ENCODE results near the gene BPIFB1. TPM values are rescaled to one million over a fixed set of nuclear protein-coding genes. Genes with fewer than 3 reads are reported as not detected.

The BPIFB1 gene
- total RNA-seq, 1 donor = not detected

GRCh38 chr20:33255005-33255404, 28.0 kb upstream of the BPIFB1 start:
- H3K4me3 ChIP-seq (ENCODE audit: low read length) = no peak overlapping the region
- no peaks in the 10 kb centered on the region for H3K9me3 ChIP-seq (ENCODE audit: low read depth, low read length)
- no peaks in the 10 kb centered on the region for H3K4me1 ChIP-seq (ENCODE audit: insufficient read depth, low read length)
- no peaks in the 10 kb centered on the region for H3K27me3 ChIP-seq (ENCODE audit: insufficient read depth, low read length)

GRCh38 chr20:33257237-33257636, 25.8 kb upstream of the BPIFB1 start:
- H3K4me1 ChIP-seq (ENCODE audit: insufficient read depth, low read length) = peaks cover 7% of the 10 kb centered on the region
- no peaks in the 10 kb centered on the region for H3K27me3 ChIP-seq (ENCODE audit: insufficient read depth, low read length)
- H3K4me3 ChIP-seq (ENCODE audit: low read length) = no peak overlapping the region
- H3K9me3 ChIP-seq (ENCODE audit: low read depth, low read length) = no peaks in the 10 kb centered on the region

- H3K4me1 ChIP-seq (ENCODE audit: insufficient read depth, low read length) = peaks cover 17% of the 10 kb centered on the region
Observed at GRCh38 chr20:33259371-33259770, 23.6 kb upstream of the BPIFB1 start.

GRCh38 chr20:33261465-33261864, 21.5 kb upstream of the BPIFB1 start:
- Histone ChIP-seq H3K4me1 (ENCODE audit: insufficient read depth, low read length) (peaks cover 17% of the 10 kb centered on the region), H3K4me3 (ENCODE audit: low read length) (no peak overlapping the region), H3K27me3 (ENCODE audit: insufficient read depth, low read length) (no peaks in the 10 kb centered on the region), H3K9me3 (ENCODE audit: low read depth, low read length) (no peaks in the 10 kb centered on the region)

More at GRCh38 chr20:33259371-33259770, 23.6 kb upstream of the BPIFB1 start:
- Histone ChIP-seq H3K4me3 (ENCODE audit: low read length) (no peak overlapping the region), H3K9me3 (ENCODE audit: low read depth, low read length) (no peaks in the 10 kb centered on the region), H3K27me3 (ENCODE audit: insufficient read depth, low read length) (no peaks in the 10 kb centered on the region)

GRCh38 chr20:33262658-33263065, 20.4 kb upstream of the BPIFB1 start:
- Histone ChIP-seq H3K27me3 (ENCODE audit: insufficient read depth, low read length) (no peaks in the 10 kb centered on the region), H3K4me1 (ENCODE audit: insufficient read depth, low read length) (peaks cover 22% of the 10 kb centered on the region), H3K4me3 (ENCODE audit: low read length) (no peak overlapping the region), H3K9me3 (ENCODE audit: low read depth, low read length) (no peaks in the 10 kb centered on the region)

- no peaks in the 10 kb centered on the region for H3K9me3 ChIP-seq (ENCODE audit: low read depth, low read length)
- H3K27me3 ChIP-seq (ENCODE audit: insufficient read depth, low read length) = no peaks in the 10 kb centered on the region
- no peak overlapping the region for H3K4me3 ChIP-seq (ENCODE audit: low read length)
- H3K4me1 ChIP-seq (ENCODE audit: insufficient read depth, low read length) = peaks cover 33% of the 10 kb centered on the region
Observed at GRCh38 chr20:33263784-33264183, 19.2 kb upstream of the BPIFB1 start.

GRCh38 chr20:33267701-33268100, 15.3 kb upstream of the BPIFB1 start:
- no peaks in the 10 kb centered on the region for H3K9me3 ChIP-seq (ENCODE audit: low read depth, low read length)
- H3K4me1 ChIP-seq (ENCODE audit: insufficient read depth, low read length) = peaks cover 25% of the 10 kb centered on the region
- H3K27me3 ChIP-seq (ENCODE audit: insufficient read depth, low read length) = no peaks in the 10 kb centered on the region
- H3K4me3 ChIP-seq (ENCODE audit: low read length) = no peak overlapping the region

GRCh38 chr20:33272155-33272873, 10.7 kb upstream of the BPIFB1 start:
- Histone ChIP-seq H3K4me3 (ENCODE audit: low read length) (no peak overlapping the region), H3K4me1 (ENCODE audit: insufficient read depth, low read length) (peaks cover 17% of the 10 kb centered on the region), H3K27me3 (ENCODE audit: insufficient read depth, low read length) (no peaks in the 10 kb centered on the region), H3K9me3 (ENCODE audit: low read depth, low read length) (no peaks in the 10 kb centered on the region)

GRCh38 chr20:33273117-33273851, 9.7 kb upstream of the BPIFB1 start:
- no peaks in the 10 kb centered on the region for H3K9me3 ChIP-seq (ENCODE audit: low read depth, low read length)
- H3K4me1 ChIP-seq (ENCODE audit: insufficient read depth, low read length) = peaks cover 8% of the 10 kb centered on the region
- H3K4me3 ChIP-seq (ENCODE audit: low read length) = no peak overlapping the region
- H3K27me3 ChIP-seq (ENCODE audit: insufficient read depth, low read length) = no peaks in the 10 kb centered on the region

GRCh38 chr20:33275215-33275614, 7.8 kb upstream of the BPIFB1 start:
- Histone ChIP-seq H3K9me3 (ENCODE audit: low read depth, low read length) (no peaks in the 10 kb centered on the region), H3K4me1 (ENCODE audit: insufficient read depth, low read length) (no peaks in the 10 kb centered on the region), H3K27me3 (ENCODE audit: insufficient read depth, low read length) (no peaks in the 10 kb centered on the region), H3K4me3 (ENCODE audit: low read length) (no peak overlapping the region)

- no peaks in the 10 kb centered on the region for H3K27me3 ChIP-seq (ENCODE audit: insufficient read depth, low read length)
- no peaks in the 10 kb centered on the region for H3K4me1 ChIP-seq (ENCODE audit: insufficient read depth, low read length)
- no peak overlapping the region for H3K4me3 ChIP-seq (ENCODE audit: low read length)
- no peaks in the 10 kb centered on the region for H3K9me3 ChIP-seq (ENCODE audit: low read depth, low read length)
Observed at GRCh38 chr20:33275871-33276270, 7.1 kb upstream of the BPIFB1 start.

GRCh38 chr20:33276303-33277113, 6.5 kb upstream of the BPIFB1 start:
- Histone ChIP-seq H3K4me3 (ENCODE audit: low read length) (no peak overlapping the region), H3K4me1 (ENCODE audit: insufficient read depth, low read length) (no peaks in the 10 kb centered on the region), H3K9me3 (ENCODE audit: low read depth, low read length) (no peaks in the 10 kb centered on the region), H3K27me3 (ENCODE audit: insufficient read depth, low read length) (no peaks in the 10 kb centered on the region)

- Histone ChIP-seq H3K4me3 (ENCODE audit: low read length) (no peak overlapping the region), H3K27me3 (ENCODE audit: insufficient read depth, low read length) (no peaks in the 10 kb centered on the region), H3K4me1 (ENCODE audit: insufficient read depth, low read length) (no peaks in the 10 kb centered on the region), H3K9me3 (ENCODE audit: low read depth, low read length) (no peaks in the 10 kb centered on the region)
Observed at GRCh38 chr20:33277471-33278441, 5.3 kb upstream of the BPIFB1 start.

- H3K9me3 ChIP-seq (ENCODE audit: low read depth, low read length) = no peaks in the 10 kb centered on the region
- no peak overlapping the region for H3K4me3 ChIP-seq (ENCODE audit: low read length)
- H3K4me1 ChIP-seq (ENCODE audit: insufficient read depth, low read length) = no peaks in the 10 kb centered on the region
- no peaks in the 10 kb centered on the region for H3K27me3 ChIP-seq (ENCODE audit: insufficient read depth, low read length)
Observed at GRCh38 chr20:33278700-33279099, 4.3 kb upstream of the BPIFB1 start.
